Stimulated activated CD8-positive, alpha-beta memory T cell treated with anti-CD3 and anti-CD28 coated beads, Interleukin-12 subunit alpha, Interleukin-12 subunit beta, amount 100 ng/mL, for 24 hours (primary cell): ENCODE measurements around the gene C9orf153.

Source experiments
- DNase-seq: peaks from one replicate; pipeline ENCODE4 v3.0.0-alpha.2; 2020; ENCODE audit errors: extremely low read depth

C9orf153 gene

GRCh38 chr9:86187121-86187520 is 72.3 kb downstream of the C9orf153 start:
- no peak for DNase-seq

- DNase-seq, result no peak
Observed at GRCh38 chr9:86186696-86187095, 72.8 kb downstream of the C9orf153 start.

- DNase-seq, result no peak
Observed at GRCh38 chr9:86185872-86186271, 73.6 kb downstream of the C9orf153 start.

DNA sequence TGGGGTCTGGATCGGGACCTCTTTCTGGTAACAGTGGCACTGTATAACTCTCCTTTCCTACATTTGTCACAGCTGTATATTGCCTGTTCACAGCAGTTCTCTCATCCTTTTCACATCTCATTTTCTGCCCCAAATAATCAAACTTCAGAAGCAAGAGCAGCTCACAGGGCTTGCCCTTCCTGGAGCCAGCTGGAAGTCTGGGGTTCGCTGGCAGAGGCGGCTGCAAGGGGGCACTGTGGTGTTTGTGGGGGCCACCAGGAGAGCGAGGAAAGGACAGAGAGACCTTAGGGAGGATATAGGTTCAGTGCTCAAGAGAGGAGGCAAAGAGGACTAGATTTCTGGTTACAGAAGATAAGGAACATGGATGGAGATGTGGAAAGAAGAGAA is 75.3 kb downstream of the C9orf153 start:
- no peak for DNase-seq

DNA sequence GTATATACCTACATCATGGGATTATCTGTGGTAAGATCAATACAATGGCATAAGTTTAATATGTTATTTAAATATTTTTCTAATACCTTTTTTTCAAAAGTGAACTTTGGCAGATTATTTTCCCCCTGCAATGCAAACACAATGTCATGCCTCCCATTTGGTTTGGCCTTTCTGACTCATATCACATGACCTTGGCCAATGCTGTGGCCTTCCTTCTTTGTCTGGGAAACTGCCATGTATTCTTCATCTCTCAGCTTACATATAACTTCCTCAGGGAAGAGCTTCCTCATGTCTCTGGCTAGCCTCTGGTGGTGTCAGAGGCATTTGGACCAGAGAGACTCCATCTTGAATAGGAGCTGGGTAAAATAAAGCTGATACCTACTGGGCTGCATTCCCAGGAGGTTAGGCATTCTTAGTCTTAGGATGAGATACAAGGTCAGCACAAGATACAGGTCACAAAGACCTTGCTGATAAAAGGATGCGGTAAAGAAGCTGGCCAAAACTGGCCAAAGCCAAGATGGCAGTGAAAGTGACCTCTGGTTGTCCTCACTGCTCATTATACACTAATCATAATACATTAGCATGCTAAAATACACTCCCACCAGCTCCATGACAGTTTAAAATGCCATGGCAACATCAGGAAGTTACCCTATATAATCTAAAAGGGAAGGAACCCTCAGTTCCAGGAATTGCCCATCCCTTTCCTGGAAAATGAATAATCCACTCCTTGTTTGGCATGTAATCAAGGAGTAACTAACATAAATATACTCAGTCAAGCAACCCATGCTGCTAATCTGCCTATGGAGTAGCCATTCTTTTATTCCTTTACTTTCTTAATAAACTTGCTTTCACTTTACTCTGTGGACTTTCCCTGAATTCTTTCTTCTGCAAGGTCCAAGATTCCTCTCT is 76.0 kb downstream of the C9orf153 start:
- no peak for DNase-seq

DNA sequence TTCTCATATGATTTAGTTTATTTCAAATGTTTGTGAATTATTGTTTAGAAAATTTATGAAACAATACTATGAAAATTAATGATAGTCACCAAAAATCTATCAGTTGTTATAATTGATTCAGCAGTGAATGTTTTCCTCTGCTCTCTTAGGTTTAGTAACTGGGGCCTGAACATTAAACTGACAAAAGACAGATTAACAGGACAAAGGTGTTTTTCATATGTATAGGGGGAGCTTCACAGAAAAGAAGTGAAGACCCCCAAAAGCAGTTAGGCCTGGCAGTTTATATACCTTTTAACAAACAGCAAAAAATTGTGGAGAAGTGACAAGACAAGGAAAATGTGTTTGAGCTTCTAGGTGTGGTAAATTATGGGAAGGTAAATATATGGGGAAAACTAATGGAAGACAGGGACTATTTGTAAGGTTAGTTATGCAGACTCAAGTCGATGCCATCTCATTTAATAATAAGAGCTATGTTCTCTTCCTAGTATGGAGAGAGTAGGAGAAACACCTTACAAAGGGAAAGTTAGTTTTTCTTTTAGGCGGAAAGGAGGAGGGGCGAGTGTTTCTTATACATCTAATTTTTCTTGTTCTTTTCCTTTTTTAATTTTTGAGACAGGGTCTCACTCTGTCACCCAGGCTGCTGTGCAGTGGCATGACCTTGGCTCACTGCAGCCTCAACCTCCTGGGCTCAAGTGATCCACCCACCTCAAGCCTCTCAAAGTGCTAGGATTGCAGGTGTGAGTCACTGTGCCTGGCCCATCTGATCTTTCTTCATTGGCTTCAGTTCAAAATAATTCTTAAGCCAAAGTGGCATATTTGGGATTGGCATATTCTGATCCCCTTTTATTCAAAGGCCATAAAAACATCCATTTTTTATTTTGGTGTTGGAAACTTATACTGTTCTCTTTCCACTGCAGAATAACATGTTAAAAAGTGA is 77.8 kb downstream of the C9orf153 start:
- DNase-seq, result no peak

GRCh38 chr9:86178503-86178902 is 81.0 kb downstream of the C9orf153 start:
- DNase-seq, result no peak

DNA sequence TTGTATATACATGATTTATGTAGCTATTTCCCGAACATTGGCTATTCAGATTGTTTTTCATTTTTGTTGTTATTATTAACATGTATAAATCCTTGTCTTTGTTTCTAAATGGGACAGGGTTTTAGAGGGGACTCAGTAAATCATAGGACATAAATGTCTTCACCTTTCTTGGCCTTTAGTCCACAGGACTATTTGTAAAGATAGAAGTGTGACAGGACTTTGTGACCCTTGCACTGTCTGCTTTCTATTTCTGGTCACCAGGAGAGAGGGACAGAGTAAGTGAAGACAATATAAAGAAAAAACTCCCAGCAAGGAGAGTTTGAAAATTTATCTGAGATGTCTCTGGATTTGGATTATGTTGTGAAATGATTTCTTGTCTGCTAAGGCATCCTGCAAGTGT is 81.5 kb downstream of the C9orf153 start:
- DNase-seq, result no peak

- no peak for DNase-seq
Observed at GRCh38 chr9:86176468-86176867, 83.0 kb downstream of the C9orf153 start.

DNA sequence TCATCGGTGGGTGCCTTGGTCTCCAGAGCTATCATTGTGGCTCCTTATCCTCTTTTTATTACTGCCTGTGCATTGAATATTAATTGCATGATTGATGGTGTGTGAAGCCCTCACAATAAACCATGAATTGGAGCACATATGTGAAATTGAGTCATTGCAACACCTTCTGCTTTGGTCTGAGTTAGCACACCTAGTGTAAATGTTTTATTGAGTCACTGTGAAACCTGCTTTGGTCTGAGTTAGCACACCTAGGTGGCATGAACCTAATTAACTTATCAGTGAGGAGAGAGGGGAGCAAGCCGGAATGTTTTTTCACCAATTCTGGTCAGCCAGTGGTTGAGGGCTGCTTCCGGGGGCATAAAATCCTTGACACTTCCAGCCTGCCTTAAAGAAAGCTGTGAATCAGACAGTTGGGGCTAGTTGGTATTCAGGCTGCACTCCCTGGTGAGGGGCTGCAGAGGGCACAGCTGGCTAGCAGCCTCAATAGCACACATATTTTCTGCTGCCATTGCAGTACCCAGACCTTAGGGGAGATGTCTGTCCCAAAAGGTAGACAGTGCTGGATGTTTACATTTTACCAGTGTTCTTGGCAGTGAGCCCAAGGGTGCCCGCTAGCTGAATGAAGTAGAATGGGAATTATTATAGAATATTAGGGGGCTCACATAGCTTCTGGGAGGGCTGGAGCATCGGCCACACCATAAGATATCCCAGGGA is 83.6 kb downstream of the C9orf153 start:
- DNase-seq, result no peak

- DNase-seq, result no peak
Observed at GRCh38 chr9:86175223-86175622, 84.2 kb downstream of the C9orf153 start.
